HepG2 (cell line): Measurements from ENCODE around the gene MAP1LC3A. TPM values are rescaled to one million over a fixed set of nuclear protein-coding genes. Genes with fewer than 3 reads are reported as not detected.

Source experiments
- BCL6 ChIP-seq: IDR thresholded peaks from 2 replicates; pipeline ENCODE4 v1.6.1; 2016; ENCODE audit warnings: missing genetic modification reagents, missing compliant biosample characterization
- BHLHE40 ChIP-seq: IDR thresholded peaks from 2 replicates; pipeline ENCODE4 v1.6.1; 2011; ENCODE audit warnings: low read length, improper control_type of control experiment
- FOXJ3 ChIP-seq: sonication (generic); formaldehyde crosslinking; IDR thresholded peaks from 2 replicates; pipeline ENCODE4 v1.4.0; 2020; ENCODE audit warnings: missing genetic modification reagents, mild to moderate bottlenecking, borderline replicate concordance
- ISX ChIP-seq: sonication (generic); formaldehyde crosslinking; conservative IDR thresholded peaks from 2 replicates; pipeline ENCODE4 v1.5.0; 2020; ENCODE audit warnings: missing genetic modification reagents
- KAT7 ChIP-seq: IDR thresholded peaks from 2 replicates; pipeline ENCODE4 v1.6.1; 2018; ENCODE audit warnings: borderline replicate concordance, missing compliant biosample characterization
- PLRG1 ChIP-seq: fragments of 450-650 bp; conservative IDR thresholded peaks from 2 replicates; pipeline ENCODE4 v1.6.1; 2016
- SAFB2 ChIP-seq: sonication (generic); formaldehyde crosslinking; IDR thresholded peaks from 2 replicates; pipeline ENCODE4 v1.5.1; 2020; ENCODE audit warnings: missing genetic modification reagents, low read depth, mild to moderate bottlenecking, borderline replicate concordance
- SALL1 ChIP-seq: sonication (generic); formaldehyde crosslinking; IDR thresholded peaks from 2 replicates; pipeline ENCODE4 v1.8.0; 2022; ENCODE audit warnings: mild to moderate bottlenecking, missing genetic modification reagents
- SP5 ChIP-seq: IDR thresholded peaks from 2 replicates; pipeline ENCODE4 v1.6.1; 2016; ENCODE audit warnings: low read depth, borderline replicate concordance
- SSRP1 ChIP-seq: IDR thresholded peaks from 2 replicates; pipeline ENCODE4 v1.6.1; 2016; ENCODE audit warnings: control low read depth
- TBX2 ChIP-seq: sonication (generic); formaldehyde crosslinking; IDR thresholded peaks from 2 replicates; pipeline ENCODE4 v1.5.0; 2020; ENCODE audit warnings: missing genetic modification reagents, mild to moderate bottlenecking, borderline replicate concordance
- TEAD3 ChIP-seq: optimal IDR thresholded peaks from 2 replicates; pipeline ENCODE3; 2016; ENCODE audit warnings: borderline replicate concordance
- THYN1 ChIP-seq: sonication (generic); formaldehyde crosslinking; IDR thresholded peaks from 2 replicates; pipeline ENCODE4 v1.8.1; 2023; ENCODE audit warnings: low read depth, mild to moderate bottlenecking, moderate library complexity, missing genetic modification reagents, borderline replicate concordance
- ZNF446 ChIP-seq: sonication (generic); formaldehyde crosslinking; IDR thresholded peaks from 2 replicates; pipeline ENCODE4 v1.5.0; 2020; ENCODE audit warnings: mild to moderate bottlenecking, missing genetic modification reagents
- ZNF672 ChIP-seq: sonication (generic); formaldehyde crosslinking; IDR thresholded peaks from 2 replicates; pipeline ENCODE4 v1.8.1; 2022; ENCODE audit warnings: missing genetic modification reagents
- polyA plus RNA-seq, 8 experiments: library from polyadenylated mRNA; depleted of rRNA in 3 of 8; stranded (reverse) in 7 of 8; unstranded in 1 of 8; fragments of >200 nt; fragmentation: Illumina TruSeq in 4 of 8; extraction: Trizol in 4 of 8; gene quantifications; 2 replicates each; pipeline versions ENCODE4 v1.2.1 to v1.2.3, GENCODE V29; 2011 to 2016; ENCODE audit warnings: low read depth in 4 of 8, missing spikeins in 1 of 8, mixed read lengths in 1 of 8; ENCODE audit not compliant: insufficient read depth in 1 of 8
- total RNA-seq, 5 experiments: library from RNA; depleted of rRNA; stranded (reverse); fragments of >200 nt; fragmentation: Illumina TruSeq; extraction: Trizol; gene quantifications; 2 replicates each; pipeline ENCODE4 v1.2.3, GENCODE V29; 2016; ENCODE audit warnings: low read depth in 1 of 5
- TF ChIP-seq, protein P1 (sequence below): sonication (generic); IDR thresholded peaks from 2 replicates; pipeline ENCODE4 v1.6.1; 2016; ENCODE audit warnings: low read depth, borderline replicate concordance
- TF ChIP-seq, protein P2 (sequence below), 2 experiments: sonication (generic) in 1 of 2; formaldehyde crosslinking in 1 of 2; IDR thresholded peaks; 2 replicates each; pipeline versions ENCODE4 v1.6.1 to v1.9.0; 2014 to 2022; ENCODE audit warnings: antibody characterized with exemption in 1 of 2, borderline replicate concordance in 1 of 2, inconsistent platforms in 1 of 2, low read depth in 1 of 2, missing genetic modification reagents in 1 of 2
- TF ChIP-seq, protein P3 (sequence below): sonication (generic); formaldehyde crosslinking; IDR thresholded peaks from 2 replicates; pipeline ENCODE4 v1.5.0; 2020; ENCODE audit warnings: mild to moderate bottlenecking, missing genetic modification reagents, borderline replicate concordance

The MAP1LC3A gene
- total and polyA plus RNA-seq, 2 of the 13 experiments (the other 11 are each of a cell fraction or from before 2014, with no cell fraction given): not detected

DNA sequence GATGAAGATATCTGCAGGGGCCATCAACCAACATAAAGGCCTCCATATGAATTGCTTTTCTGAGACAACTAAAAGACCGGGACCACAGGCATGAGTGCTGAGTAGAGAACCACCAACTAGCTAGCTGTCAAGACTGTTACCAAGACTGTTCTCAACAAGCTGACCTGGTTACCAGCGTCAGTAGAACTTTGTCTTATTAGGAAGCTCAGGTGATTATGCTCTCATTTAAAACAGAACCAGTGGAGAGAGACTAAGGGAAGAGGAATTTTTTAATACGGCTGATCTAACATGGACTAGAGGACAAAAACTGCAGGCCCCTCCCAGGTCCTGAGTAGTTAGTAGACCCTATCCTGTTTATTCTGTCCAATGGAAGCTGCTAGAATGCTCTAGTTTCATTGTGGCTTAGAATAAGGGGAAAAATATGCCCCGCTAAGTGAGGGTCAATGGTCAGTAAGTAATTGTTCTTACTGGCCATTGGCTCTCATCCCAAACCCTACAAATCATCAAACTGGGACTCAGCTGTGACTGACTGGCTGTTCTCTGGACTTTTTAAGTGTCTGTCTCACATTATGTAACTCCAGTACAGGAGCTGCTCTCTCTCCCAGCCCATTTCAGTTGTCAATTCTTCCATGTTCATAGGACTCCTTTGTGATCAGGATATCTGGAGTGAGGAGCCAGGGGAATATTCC is 46.1 kb upstream of the MAP1LC3A start (continued):
- TF ChIP-seq ZNF446 (CRISPR knock-in tag) (0 out of 2 replicates have a peak, but pooled peaks have one; percentile 38), FOXJ3 (CRISPR knock-in tag) (peak; percentile 39; the same call in 1 of the 2 replicates), TBX2 (CRISPR knock-in tag) (0 out of 2 replicates have a peak, but pooled peaks have one; percentile 5), PLRG1 (no peak), ZNF672 (CRISPR knock-in tag) (no peak), ISX (CRISPR knock-in tag) (0 out of 2 replicates have a peak, but pooled peaks have one; percentile 44), SSRP1 (CRISPR knock-in tag) (peak; percentile 42; the same call in 1 of the 2 replicates), SAFB2 (CRISPR knock-in tag) (peak; percentile 67; the same call in 1 of the 2 replicates), KAT7 (CRISPR knock-in tag) (peak; percentile 31; the same call in 1 of the 2 replicates), BCL6 (peak; percentile 14; the same call in 1 of the 2 replicates), BHLHE40 (no peak), THYN1 (CRISPR knock-in tag) (0 out of 2 replicates have a peak, but pooled peaks have one; percentile 12), TEAD3 (CRISPR knock-in tag) (peak; percentile 53), SP5 (CRISPR knock-in tag) (peak; percentile 4; the same call in 1 of the 2 replicates), SALL1 (CRISPR knock-in tag) (peak; percentile 14; the same call in 1 of the 2 replicates)
- TF ChIP-seq, protein P1, sequence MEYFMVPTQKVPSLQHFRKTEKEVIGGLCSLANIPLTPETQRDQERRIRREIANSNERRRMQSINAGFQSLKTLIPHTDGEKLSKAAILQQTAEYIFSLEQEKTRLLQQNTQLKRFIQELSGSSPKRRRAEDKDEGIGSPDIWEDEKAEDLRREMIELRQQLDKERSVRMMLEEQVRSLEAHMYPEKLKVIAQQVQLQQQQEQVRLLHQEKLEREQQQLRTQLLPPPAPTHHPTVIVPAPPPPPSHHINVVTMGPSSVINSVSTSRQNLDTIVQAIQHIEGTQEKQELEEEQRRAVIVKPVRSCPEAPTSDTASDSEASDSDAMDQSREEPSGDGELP: peak; percentile 95
- TF ChIP-seq, protein P2, sequence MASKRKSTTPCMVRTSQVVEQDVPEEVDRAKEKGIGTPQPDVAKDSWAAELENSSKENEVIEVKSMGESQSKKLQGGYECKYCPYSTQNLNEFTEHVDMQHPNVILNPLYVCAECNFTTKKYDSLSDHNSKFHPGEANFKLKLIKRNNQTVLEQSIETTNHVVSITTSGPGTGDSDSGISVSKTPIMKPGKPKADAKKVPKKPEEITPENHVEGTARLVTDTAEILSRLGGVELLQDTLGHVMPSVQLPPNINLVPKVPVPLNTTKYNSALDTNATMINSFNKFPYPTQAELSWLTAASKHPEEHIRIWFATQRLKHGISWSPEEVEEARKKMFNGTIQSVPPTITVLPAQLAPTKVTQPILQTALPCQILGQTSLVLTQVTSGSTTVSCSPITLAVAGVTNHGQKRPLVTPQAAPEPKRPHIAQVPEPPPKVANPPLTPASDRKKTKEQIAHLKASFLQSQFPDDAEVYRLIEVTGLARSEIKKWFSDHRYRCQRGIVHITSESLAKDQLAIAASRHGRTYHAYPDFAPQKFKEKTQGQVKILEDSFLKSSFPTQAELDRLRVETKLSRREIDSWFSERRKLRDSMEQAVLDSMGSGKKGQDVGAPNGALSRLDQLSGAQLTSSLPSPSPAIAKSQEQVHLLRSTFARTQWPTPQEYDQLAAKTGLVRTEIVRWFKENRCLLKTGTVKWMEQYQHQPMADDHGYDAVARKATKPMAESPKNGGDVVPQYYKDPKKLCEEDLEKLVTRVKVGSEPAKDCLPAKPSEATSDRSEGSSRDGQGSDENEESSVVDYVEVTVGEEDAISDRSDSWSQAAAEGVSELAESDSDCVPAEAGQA (IDR thresholded peaks at IDR 0.05; ENCODE audit: low read depth): no peak
- TF ChIP-seq, protein P2 (CRISPR knock-in tag; IDR thresholded peaks at IDR 0.05; ENCODE audit: borderline replicate concordance): 0 out of 2 replicates have a peak, but pooled peaks have one; percentile 65
- TF ChIP-seq, protein P3, sequence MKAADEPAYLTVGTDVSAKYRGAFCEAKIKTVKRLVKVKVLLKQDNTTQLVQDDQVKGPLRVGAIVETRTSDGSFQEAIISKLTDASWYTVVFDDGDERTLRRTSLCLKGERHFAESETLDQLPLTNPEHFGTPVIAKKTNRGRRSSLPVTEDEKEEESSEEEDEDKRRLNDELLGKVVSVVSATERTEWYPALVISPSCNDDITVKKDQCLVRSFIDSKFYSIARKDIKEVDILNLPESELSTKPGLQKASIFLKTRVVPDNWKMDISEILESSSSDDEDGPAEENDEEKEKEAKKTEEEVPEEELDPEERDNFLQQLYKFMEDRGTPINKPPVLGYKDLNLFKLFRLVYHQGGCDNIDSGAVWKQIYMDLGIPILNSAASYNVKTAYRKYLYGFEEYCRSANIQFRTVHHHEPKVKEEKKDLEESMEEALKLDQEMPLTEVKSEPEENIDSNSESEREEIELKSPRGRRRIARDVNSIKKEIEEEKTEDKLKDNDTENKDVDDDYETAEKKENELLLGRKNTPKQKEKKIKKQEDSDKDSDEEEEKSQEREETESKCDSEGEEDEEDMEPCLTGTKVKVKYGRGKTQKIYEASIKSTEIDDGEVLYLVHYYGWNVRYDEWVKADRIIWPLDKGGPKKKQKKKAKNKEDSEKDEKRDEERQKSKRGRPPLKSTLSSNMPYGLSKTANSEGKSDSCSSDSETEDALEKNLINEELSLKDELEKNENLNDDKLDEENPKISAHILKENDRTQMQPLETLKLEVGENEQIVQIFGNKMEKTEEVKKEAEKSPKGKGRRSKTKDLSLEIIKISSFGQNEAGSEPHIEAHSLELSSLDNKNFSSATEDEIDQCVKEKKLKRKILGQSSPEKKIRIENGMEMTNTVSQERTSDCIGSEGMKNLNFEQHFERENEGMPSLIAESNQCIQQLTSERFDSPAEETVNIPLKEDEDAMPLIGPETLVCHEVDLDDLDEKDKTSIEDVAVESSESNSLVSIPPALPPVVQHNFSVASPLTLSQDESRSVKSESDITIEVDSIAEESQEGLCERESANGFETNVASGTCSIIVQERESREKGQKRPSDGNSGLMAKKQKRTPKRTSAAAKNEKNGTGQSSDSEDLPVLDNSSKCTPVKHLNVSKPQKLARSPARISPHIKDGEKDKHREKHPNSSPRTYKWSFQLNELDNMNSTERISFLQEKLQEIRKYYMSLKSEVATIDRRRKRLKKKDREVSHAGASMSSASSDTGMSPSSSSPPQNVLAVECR (CRISPR knock-in tag): peak; percentile 15; the same call in 1 of the 2 replicates
